ENCODE measurements around the gene RGS6. TPM values are rescaled to one million over a fixed set of nuclear protein-coding genes. Genes with fewer than 3 reads are reported as not detected.

RGS6 gene
- total RNA-seq, 2 donors from 2014 or later = 1.4 to 4.7 TPM

DNA sequence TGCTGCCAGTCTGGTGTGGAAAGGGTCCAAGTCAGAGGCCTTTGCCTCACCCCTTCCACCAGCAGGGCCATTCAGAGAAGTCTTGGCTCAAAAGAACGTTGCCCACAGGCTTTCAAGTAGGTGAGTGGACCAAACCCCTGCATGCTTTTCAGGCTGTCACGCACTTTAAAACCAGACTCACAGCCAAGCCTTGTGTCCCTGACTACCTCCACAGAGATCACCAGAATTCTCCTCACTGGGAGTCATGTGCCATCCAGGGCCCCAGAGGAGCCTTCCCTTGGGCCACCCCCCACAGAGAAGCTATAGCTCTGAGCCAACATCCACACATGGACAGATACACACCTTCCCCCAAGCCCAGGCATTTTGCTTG, 678.6 kb downstream of the RGS6 start:
- no peak for ATAC-seq (ENCODE audit: insufficient number of reproducible peaks, low FRiP score, low read depth)

DNA sequence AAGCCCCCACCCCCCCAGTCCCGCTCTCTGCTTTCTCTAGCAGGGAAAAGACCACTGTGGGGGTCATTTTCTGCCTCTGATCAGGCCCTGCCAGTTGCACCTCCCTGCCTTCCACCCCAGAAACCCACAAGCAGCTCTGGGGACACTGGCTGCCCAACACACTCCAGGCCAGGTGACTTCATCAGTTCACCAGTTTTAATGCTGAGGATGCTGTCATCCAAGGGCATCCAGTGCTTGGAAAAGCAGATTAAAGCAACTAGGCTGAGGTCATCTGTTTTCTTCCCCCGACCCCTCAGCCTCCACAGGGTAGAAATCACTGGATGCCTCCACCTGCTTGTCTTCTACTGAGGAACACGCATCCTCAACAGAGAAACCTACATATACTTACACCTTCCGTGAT, 679.3 kb downstream of the RGS6 start:
- Histone ChIP-seq H3K36me3 (no peaks in the 10 kb centered on the region), H3K4me3 (no peak overlapping the region), H3K27ac (no peak overlapping the region), H3K9me3 (no peaks in the 10 kb centered on the region), H3K4me1 (ENCODE audit: control insufficient read depth in 1 of 2, low read depth in 2 of 2) (peaks cover 0 to 19% of the 10 kb centered on the region in 2 donors), H3K27me3 (replicated peaks; ENCODE audit: insufficient read depth) (no peaks in the 10 kb centered on the region)
- DNase-seq (ENCODE audit: low spot score) = no peak
- no peak for ATAC-seq (ENCODE audit: insufficient number of reproducible peaks, low FRiP score, low read depth)
- TF ChIP-seq, protein P1, sequence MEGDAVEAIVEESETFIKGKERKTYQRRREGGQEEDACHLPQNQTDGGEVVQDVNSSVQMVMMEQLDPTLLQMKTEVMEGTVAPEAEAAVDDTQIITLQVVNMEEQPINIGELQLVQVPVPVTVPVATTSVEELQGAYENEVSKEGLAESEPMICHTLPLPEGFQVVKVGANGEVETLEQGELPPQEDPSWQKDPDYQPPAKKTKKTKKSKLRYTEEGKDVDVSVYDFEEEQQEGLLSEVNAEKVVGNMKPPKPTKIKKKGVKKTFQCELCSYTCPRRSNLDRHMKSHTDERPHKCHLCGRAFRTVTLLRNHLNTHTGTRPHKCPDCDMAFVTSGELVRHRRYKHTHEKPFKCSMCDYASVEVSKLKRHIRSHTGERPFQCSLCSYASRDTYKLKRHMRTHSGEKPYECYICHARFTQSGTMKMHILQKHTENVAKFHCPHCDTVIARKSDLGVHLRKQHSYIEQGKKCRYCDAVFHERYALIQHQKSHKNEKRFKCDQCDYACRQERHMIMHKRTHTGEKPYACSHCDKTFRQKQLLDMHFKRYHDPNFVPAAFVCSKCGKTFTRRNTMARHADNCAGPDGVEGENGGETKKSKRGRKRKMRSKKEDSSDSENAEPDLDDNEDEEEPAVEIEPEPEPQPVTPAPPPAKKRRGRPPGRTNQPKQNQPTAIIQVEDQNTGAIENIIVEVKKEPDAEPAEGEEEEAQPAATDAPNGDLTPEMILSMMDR (IDR thresholded peaks at IDR 0.05) = no peak

More for the DNA sequence above, 678.6 kb downstream of the RGS6 start:
- Histone ChIP-seq H3K4me1 (ENCODE audit: control insufficient read depth in 1 of 2, low read depth in 2 of 2) (peaks cover 0 to 12% of the 10 kb centered on the region in 2 donors), H3K27me3 (replicated peaks; ENCODE audit: insufficient read depth) (no peaks in the 10 kb centered on the region), H3K4me3 (no peak overlapping the region), H3K27ac (no peak overlapping the region), H3K9me3 (no peaks in the 10 kb centered on the region), H3K36me3 (no peaks in the 10 kb centered on the region)
- TF ChIP-seq, protein P1 (IDR thresholded peaks at IDR 0.05) = no peak
- DNase-seq (ENCODE audit: low spot score) = no peak

DNA sequence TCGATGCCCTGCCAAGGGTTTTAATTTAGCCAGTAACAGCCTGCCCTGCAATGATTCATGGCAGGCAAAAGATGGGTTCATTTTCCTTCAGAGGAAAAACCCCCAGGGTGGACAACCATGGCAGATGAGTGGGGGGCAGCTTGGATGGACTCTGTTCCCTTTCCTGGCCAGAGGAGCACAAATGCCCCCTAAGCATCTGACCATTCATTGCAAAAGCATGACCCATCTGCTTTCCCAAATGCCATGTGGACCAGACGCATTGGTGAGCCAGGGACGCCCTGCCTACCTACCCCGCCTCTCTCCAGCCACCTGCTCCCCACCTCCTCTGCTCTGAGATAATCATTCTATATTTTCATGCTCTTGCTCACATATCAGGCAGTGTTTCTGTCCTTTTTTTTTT, 679.8 kb downstream of the RGS6 start:
- Histone ChIP-seq H3K27ac (no peak overlapping the region), H3K27me3 (replicated peaks; ENCODE audit: insufficient read depth) (no peaks in the 10 kb centered on the region), H3K4me1 (ENCODE audit: control insufficient read depth in 1 of 2, low read depth in 2 of 2) (peaks cover 0 to 24% of the 10 kb centered on the region in 2 donors), H3K36me3 (no peaks in the 10 kb centered on the region), H3K4me3 (no peak overlapping the region), H3K9me3 (no peaks in the 10 kb centered on the region)
- ATAC-seq (ENCODE audit: insufficient number of reproducible peaks, low FRiP score, low read depth) (no peak), DNase-seq (ENCODE audit: low spot score) (no peak)
- TF ChIP-seq, protein P1 (IDR thresholded peaks at IDR 0.05) = no peak

DNA sequence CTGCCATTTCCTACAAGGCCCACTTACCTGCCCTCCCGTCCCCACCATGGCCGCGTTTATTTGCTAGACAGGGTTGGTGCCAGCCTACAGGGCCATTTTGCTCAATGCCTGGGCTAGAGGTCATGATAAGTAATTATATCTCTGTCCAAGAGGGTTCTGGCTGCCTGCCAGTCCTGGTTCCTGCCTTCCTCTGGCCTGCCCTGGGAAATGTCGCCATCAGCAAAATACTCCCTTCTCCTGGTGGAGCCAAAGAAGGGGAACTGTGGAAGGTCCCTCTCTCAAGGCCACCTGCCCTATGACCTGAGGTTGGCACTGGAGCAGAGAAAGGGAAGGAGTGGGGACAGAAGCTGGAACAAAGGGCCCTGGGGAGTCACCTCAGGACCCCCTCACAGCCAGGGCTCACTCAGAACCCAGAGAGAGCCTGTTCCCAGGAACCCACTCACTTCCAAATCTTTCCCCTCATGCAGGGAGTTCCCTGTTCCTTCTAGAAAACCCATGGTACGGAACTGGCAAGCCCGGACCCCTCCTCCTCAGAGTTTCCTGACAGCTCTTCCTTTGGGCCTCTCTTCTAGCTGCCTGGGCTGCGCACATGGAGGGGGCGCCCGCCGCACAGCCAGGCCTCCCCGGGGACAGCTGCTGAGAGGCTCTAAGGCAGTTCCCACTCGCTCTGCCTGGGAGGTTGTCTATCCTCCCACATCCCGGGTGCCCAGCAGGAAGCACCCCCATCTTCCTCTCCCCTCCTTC, 681.2 kb downstream of the RGS6 start:
- no peak for ATAC-seq (ENCODE audit: insufficient number of reproducible peaks, low FRiP score, low read depth)

DNA sequence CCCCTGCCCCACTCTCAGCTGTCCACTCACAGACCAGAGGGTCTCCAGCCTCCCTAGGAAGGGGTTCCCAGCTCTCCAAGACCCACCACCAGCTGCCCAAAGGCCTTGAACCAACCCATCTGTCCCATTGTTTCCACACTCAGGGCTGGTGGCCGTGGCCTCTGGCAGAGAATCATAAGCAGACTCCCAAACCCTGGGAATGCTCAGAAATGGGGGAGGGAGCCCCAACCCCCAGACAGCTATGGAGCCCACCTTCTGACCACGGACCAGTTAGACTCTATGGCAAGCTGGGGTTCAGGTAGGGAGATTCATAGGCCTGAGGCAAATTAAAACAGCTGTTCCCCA, 681.7 kb downstream of the RGS6 start:
- H3K4me3 ChIP-seq = no peak overlapping the region
- no peak overlapping the region for H3K27ac ChIP-seq
- DNase-seq (ENCODE audit: low spot score) = no peak
- H3K36me3 ChIP-seq = no peaks in the 10 kb centered on the region
- ATAC-seq (ENCODE audit: insufficient number of reproducible peaks, low FRiP score, low read depth) = no peak
- TF ChIP-seq, protein P1 (IDR thresholded peaks at IDR 0.05) = no peak
- H3K27me3 ChIP-seq (replicated peaks; ENCODE audit: insufficient read depth) = no peaks in the 10 kb centered on the region
- H3K4me1 ChIP-seq (ENCODE audit: control insufficient read depth in 1 of 2, low read depth in 2 of 2) = peaks cover 0 to 37% of the 10 kb centered on the region in 2 donors
- no peaks in the 10 kb centered on the region for H3K9me3 ChIP-seq

More for the DNA sequence above, 681.2 kb downstream of the RGS6 start:
- H3K27ac ChIP-seq = no peak overlapping the region
- no peaks in the 10 kb centered on the region for H3K9me3 ChIP-seq
- H3K27me3 ChIP-seq (replicated peaks; ENCODE audit: insufficient read depth) = no peaks in the 10 kb centered on the region
- H3K4me1 ChIP-seq (ENCODE audit: control insufficient read depth in 1 of 2, low read depth in 2 of 2) = peaks cover 0 to 37% of the 10 kb centered on the region in 2 donors
- TF ChIP-seq, protein P1 (IDR thresholded peaks at IDR 0.05) = no peak
- DNase-seq (ENCODE audit: low spot score) = no peak
- H3K4me3 ChIP-seq = no peak overlapping the region
- H3K36me3 ChIP-seq = no peaks in the 10 kb centered on the region
